Cardiac muscle cell (in vitro differentiated cells and primary cell): ENCODE results near the gene HMGCR. TPM values are rescaled to one million over a fixed set of nuclear protein-coding genes. Genes with fewer than 3 reads are reported as not detected.

ENCODE experiments used
- DNase-seq, 2 donors: peaks; one replicate each; pipeline versions ENCODE4 v3.0.0 to v3.0.0-alpha.2; 2010 to 2017; ENCODE audit warnings: low read depth in 1 of 2, low spot score in 1 of 2
- H3K27ac ChIP-seq: fragments of 200-600 bp; sonication (generic); 2 replicates; pipeline ENCODE4 v1.5.1; 2016
- H3K27me3 ChIP-seq: fragments of 200-600 bp; sonication (generic); 2 replicates; pipeline ENCODE4 v1.6.0; 2016; ENCODE audit warnings: control low read depth
- H3K36me3 ChIP-seq: fragments of 200-600 bp; sonication (generic); 2 replicates; pipeline ENCODE4 v1.5.1; 2016; ENCODE audit warnings: control low read depth
- H3K4me1 ChIP-seq: fragments of 200-600 bp; sonication (generic); 2 replicates; pipeline ENCODE4 v1.8.1; 2017; ENCODE audit warnings: low read depth, mild to moderate bottlenecking, mixed run types
- H3K4me3 ChIP-seq: fragments of 200-600 bp; sonication (generic); 2 replicates; pipeline ENCODE4 v1.5.1; 2016; ENCODE audit warnings: mild to moderate bottlenecking
- H3K9me3 ChIP-seq: fragments of 200-600 bp; sonication (generic); 2 replicates; pipeline ENCODE4 v1.5.1; 2017; ENCODE audit warnings: low read depth, mild to moderate bottlenecking, control low read depth
- CTCF ChIP-seq: IDR thresholded peaks from 2 replicates; pipeline ENCODE4 v1.5.1; 2012; ENCODE audit warnings: low read depth, mild to moderate bottlenecking, low read length
- polyA plus RNA-seq: library from polyadenylated mRNA; unstranded; fragments of >200 nt; fragmentation: Nextera tagmentation; extraction: Ambion mirVana; gene quantifications from 2 replicates; pipeline ENCODE4 v1.2.1, GENCODE V29; 2016
- total RNA-seq: library from RNA; depleted of rRNA; stranded (reverse); fragments of >200 nt; gene quantifications from 2 replicates; pipeline ENCODE4 v1.2.3, GENCODE V29; 2016

The HMGCR gene
- total and polyA plus RNA-seq, 2 experiments from 2014 or later = 34.0 to 68.9 TPM

- H3K36me3 ChIP-seq = peaks cover 6% of the 10 kb centered on the region
- DNase-seq = no peak
- H3K9me3 ChIP-seq = no peaks in the 10 kb centered on the region
- no peaks in the 10 kb centered on the region for H3K27me3 ChIP-seq
- peak overlapping the region; percentile 98 for H3K27ac ChIP-seq
- H3K4me3 ChIP-seq = peak overlapping the region; percentile 72
- peaks cover 31% of the 10 kb centered on the region for H3K4me1 ChIP-seq
- no peak for TF ChIP-seq CTCF
Observed at GRCh38 chr5:75338408-75338807, 1.4 kb downstream of the HMGCR start.

GRCh38 chr5:75340714-75341478 lies 3.9 kb downstream of the HMGCR start:
- H3K4me1 ChIP-seq = peaks cover 31% of the 10 kb centered on the region
- H3K36me3 ChIP-seq = peaks cover 30% of the 10 kb centered on the region
- no peaks in the 10 kb centered on the region for H3K9me3 ChIP-seq
- no peaks in the 10 kb centered on the region for H3K27me3 ChIP-seq
- TF ChIP-seq CTCF = no peak
- no peak for DNase-seq
- H3K4me3 ChIP-seq = no peak overlapping the region
- peak overlapping the region; percentile 41 for H3K27ac ChIP-seq

GRCh38 chr5:75341934-75342333 lies 4.9 kb downstream of the HMGCR start:
- Histone ChIP-seq H3K9me3 (no peaks in the 10 kb centered on the region), H3K4me3 (no peak overlapping the region), H3K27me3 (no peaks in the 10 kb centered on the region), H3K36me3 (peaks cover 41% of the 10 kb centered on the region), H3K4me1 (peaks cover 31% of the 10 kb centered on the region), H3K27ac (peak overlapping the region; percentile 41)
- no peak for TF ChIP-seq CTCF
- no peak for DNase-seq

- Histone ChIP-seq H3K9me3 (no peaks in the 10 kb centered on the region), H3K27ac (no peak overlapping the region), H3K4me1 (peaks cover 31% of the 10 kb centered on the region), H3K36me3 (peaks cover 49% of the 10 kb centered on the region), H3K4me3 (no peak overlapping the region), H3K27me3 (no peaks in the 10 kb centered on the region)
- no peak for DNase-seq
- no peak for TF ChIP-seq CTCF
Observed at GRCh38 chr5:75342836-75343235, 5.8 kb downstream of the HMGCR start.

GRCh38 chr5:75348241-75348640 lies 11.2 kb downstream of the HMGCR start:
- no peak for TF ChIP-seq CTCF
- Histone ChIP-seq H3K9me3 (no peaks in the 10 kb centered on the region), H3K4me3 (no peak overlapping the region), H3K27me3 (no peaks in the 10 kb centered on the region), H3K27ac (no peak overlapping the region), H3K36me3 (peaks cover 92% of the 10 kb centered on the region), H3K4me1 (no peaks in the 10 kb centered on the region)
- DNase-seq = no peak
